HG03575 (cell line): Measurements from ENCODE around the gene NDUFAF7.
"Not testable (repeated sequence)": the region's sequence is repeated elsewhere in the genome, so short reads cannot be mapped to it uniquely, and the experiment has no call there.

Experiments
- ATAC-seq: cut with Tn5 transposase; IDR thresholded peaks from one replicate; pipeline ENCODE4 v1.9.1; 2021; ENCODE audit not compliant: unreplicated experiment, insufficient number of reproducible peaks, low FRiP score; ENCODE audit errors: extremely low read depth

Gene NDUFAF7, protein sequence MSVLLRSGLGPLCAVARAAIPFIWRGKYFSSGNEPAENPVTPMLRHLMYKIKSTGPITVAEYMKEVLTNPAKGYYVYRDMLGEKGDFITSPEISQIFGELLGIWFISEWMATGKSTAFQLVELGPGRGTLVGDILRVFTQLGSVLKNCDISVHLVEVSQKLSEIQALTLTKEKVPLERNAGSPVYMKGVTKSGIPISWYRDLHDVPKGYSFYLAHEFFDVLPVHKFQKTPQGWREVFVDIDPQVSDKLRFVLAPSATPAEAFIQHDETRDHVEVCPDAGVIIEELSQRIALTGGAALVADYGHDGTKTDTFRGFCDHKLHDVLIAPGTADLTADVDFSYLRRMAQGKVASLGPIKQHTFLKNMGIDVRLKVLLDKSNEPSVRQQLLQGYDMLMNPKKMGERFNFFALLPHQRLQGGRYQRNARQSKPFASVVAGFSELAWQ

DNA sequence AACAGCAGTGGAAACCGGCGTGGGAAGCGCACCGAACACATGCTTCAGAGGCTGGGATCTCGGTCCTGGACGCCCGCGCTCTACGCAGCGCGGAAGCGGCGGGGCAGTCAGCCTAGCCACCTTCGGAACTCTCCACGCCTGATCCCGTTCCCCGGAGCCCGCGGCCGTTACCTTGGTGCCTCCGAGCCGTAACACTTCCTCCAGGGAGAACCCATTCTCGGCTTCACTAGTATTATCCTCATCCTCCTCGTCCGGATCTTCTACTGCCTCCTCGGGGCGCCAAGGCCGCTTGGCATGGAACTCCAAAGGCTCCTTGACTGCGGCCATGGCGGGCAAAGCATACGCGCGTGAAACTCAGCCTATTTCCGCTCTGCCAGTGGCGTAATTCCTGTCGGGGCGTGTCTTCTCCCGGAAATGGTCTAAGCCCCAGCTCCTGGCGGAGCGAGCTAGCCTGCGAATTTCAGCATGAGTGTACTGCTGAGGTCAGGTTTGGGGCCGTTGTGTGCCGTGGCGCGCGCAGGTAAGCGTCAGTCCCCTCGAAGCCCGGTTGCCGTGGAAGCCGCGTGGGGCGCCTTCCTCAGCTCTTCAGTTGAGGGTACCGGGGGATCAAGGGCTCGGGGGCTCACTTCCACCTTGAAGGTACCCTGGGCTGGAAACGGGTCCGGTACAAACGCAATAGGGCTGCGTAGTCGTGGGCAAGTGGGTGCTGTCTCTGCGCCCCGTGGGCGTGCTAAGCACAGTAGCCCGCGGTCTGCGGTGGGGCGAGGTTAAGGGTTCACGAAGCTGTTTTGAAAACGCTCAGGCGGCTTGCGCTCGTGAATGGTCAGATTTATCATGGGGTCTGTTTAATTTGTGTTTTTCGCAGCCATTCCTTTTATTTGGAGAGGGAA, at the start of gene NDUFAF7, which contains the start of gene CEBPZ:
Gene NDUFAF7, plus strand, starts transcription at position 418 of the 890 bp plus-strand sequence. Its CDS starts 48 bp downstream, at position 466.
Gene CEBPZ, minus strand, starts transcription at position 356 of the 890 bp plus-strand sequence. Its CDS starts 29 bp downstream, at position 327.
- peak; percentile 62 for ATAC-seq

DNA sequence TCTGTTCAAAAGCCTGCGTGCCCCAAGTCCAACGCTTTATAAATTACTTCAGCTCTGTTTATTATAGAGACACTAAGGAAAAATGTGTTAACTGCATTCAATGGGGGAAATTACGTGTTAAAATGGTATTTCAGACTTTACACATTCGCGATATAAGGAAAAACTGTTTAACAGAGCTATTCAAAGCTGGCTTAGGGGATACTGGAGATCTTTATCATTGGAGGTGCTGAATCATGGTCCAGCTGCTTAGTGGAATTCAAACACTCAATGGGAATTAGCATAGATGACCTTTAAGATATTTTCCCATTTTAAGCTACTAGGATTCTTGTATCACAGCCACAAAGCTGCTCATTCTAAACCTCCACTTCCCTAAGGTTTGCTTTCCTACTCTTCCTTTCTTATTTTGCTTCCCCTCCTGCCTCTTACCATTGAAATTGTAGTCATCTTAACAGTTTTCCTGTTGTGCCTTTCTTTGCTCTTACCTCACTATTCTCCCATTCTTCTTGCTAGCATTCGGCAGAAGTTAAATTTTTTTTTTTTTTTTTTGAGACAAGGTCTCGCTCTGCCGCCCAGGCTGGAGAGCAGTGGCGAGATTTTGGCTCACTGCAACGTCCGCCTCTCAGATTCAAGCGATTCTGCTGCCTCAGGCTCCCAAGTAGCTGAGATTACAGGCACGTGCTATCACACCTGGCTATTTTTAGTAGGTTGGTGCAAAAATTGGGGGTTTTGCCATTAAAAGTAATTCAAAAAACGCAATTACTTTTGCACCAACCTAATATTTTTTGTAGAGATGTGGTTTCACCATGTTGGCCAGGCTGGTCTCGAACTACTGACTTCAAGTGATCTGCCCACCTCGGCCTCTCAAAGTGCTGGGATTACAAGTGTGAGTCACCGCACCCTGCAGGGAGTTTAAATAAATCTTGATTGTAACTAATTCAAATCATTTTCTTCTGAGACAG, 49.5 kb upstream of the NDUFAF7 start:
- no peak for ATAC-seq

- no peak for ATAC-seq
These were observed 42.9 kb upstream of the NDUFAF7 start, which contains the start of gene SULT6B1 for GRCh38 chr2:37188570-37188969. TSS of gene SULT6B1 (minus strand) at chr2:37188670. CDS start at chr2:37188640, 30 bp downstream.

GRCh38 chr2:37189452-37190153, 41.9 kb upstream of the NDUFAF7 start:
- no peak for ATAC-seq

- ATAC-seq, result no peak
These were observed 41.2 kb upstream of the NDUFAF7 start for GRCh38 chr2:37190290-37190689.

- no peak for ATAC-seq
These were observed 40.2 kb upstream of the NDUFAF7 start for GRCh38 chr2:37191253-37191652.

DNA sequence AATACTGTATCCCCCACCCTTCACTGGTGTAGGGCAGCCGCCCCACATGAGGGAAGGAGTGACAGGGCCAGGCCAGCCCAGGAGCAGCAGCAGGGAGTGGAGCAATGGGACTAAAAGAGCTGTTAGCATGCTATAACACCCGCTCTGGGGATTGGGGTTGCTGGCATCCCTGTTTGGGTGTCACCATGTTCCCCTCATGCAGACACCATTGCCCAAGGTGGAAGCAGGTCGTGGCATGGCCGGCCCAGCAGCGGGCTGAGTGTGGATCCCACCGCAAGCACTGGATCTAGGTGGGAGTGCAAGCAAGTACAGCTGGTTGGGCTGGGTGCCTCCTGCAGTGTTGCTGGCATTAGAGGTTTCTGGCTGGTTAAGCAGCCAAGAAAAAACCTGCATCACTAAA, 39.7 kb upstream of the NDUFAF7 start:
- ATAC-seq, result no peak

DNA sequence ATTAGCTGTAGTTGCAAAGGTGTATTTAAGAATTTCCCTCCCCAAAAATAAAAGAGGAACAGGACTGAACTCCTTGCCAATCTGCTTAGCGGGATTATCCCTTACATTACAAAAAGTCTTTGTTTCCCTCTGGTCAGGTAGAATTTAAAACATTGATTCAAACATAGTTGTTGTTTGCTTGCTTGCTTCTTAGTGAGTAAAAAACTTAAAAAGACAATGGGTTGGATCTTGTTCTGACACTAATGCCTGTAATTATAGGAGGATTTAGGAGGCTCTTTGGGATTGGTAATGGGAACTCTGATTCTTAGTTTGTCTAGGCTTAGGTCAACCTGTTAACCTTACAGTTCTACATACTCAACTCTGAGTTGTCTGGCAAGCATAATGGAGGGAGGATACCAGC, 38.9 kb upstream of the NDUFAF7 start:
- ATAC-seq, result no peak

DNA sequence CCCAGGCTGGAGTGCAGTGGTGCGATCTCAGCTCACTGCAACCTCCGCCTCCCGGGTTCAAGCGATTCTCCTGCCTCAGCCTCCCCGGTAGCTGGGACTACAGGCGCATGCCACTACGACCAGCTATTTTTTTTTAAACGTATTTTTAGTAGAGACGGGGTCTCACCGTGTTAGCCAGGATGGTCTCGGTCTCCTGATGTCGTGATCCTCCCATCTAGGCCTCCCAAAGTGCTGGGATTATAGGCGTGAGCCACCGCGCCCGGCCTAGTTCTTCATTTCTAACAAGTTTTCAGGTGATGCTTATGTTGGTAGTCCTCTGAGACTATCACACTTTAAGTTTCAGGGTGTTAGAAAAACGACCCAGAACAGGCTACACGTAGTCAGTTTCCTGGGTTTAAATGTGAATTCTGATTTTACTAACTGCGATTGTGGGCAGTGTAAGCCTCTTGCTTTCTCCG, 35.6 kb upstream of the NDUFAF7 start:
- ATAC-seq, result not testable (repeated sequence)

GRCh38 chr2:37196320-37197195, 34.9 kb upstream of the NDUFAF7 start, which contains the start of gene CEBPZOS:
TSS of gene CEBPZOS (plus strand) at chr2:37196496. CDS start at chr2:37199705, 3,209 bp downstream.
- ATAC-seq, result peak; percentile 65

GRCh38 chr2:37198681-37199065, 32.8 kb upstream of the NDUFAF7 start:
- no peak for ATAC-seq

- ATAC-seq, result no peak
These were observed 30.2 kb upstream of the NDUFAF7 start for GRCh38 chr2:37201208-37201607.

DNA sequence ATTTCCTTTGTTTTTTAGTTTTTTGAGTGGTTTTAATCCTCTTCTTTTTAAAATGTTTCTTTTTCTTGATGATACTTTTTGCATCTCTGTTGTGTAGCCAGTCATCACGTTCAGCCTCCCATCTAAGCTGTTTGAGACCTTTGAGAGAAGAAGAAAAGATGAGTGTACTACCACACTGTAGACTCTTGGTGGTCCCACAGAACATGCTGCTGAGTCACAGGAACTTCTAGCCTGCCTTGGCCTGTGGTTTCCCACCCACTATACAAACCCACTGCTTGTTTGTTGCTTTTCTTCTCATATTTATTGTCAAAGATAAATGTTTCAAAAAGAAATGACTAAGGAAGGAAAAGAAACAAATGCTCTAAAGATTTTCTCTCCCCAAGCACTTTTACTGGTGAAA, 29.7 kb upstream of the NDUFAF7 start:
- ATAC-seq, result no peak

DNA sequence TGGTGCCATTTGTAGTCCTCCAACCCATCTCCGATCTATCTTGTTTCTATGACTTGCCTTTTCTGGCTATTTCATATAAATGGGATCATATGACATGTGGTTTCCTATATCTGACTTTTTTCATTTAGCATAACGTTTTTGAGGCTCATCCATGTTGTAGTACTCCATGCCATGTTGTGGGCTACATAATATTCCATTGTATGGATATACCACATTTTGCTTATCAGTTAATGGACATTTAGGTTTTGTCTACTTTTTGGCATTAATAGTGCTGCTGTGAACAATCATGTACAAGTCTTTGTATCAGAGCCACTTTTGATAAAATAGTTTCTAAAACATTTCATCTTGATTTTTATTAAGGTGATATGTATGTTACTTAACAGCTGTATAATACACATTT, 27.8 kb upstream of the NDUFAF7 start:
- no peak for ATAC-seq

GRCh38 chr2:37205071-37205661, 26.3 kb upstream of the NDUFAF7 start:
- ATAC-seq, result not testable (repeated sequence)

DNA sequence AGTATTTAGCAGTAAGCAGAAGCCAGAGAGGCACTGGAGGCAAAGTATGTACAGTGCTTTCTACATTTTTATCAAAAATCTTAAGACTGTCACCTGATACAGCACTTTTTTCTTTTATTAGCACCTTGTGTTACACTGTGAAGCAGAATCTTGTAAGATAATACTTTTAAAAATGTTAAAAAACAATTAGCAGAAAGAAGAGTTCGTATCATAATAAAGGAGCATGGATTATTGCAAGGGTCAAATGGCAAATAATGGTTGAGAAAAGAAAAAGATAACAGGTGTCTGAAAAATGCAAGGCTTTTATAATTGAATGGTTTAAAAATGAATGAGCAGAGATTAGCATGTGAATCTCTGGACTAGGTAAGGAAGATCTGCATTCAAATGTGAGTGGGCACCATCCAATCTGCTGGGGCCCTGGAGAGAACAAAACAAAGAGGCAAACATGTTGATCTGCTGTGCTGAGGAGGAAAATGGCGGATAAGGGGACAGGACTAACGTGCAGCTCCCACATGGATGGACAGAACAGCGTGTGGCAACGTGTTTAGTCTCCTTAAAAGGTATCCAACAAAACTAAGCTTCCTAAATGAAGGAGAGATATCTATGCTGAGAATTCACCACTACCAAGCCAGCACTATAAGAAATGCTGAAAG, 25.6 kb upstream of the NDUFAF7 start:
- ATAC-seq, result no peak
